HG03469 (cell line): ENCODE results near the gene ZFC3H1.

Experiments
- ATAC-seq: cut with Tn5 transposase; IDR thresholded peaks from one replicate; pipeline ENCODE4 v1.9.1; 2021; ENCODE audit warnings: mild to moderate bottlenecking, moderate library complexity, moderate number of reproducible peaks; ENCODE audit not compliant: unreplicated experiment

ZFC3H1 gene

DNA sequence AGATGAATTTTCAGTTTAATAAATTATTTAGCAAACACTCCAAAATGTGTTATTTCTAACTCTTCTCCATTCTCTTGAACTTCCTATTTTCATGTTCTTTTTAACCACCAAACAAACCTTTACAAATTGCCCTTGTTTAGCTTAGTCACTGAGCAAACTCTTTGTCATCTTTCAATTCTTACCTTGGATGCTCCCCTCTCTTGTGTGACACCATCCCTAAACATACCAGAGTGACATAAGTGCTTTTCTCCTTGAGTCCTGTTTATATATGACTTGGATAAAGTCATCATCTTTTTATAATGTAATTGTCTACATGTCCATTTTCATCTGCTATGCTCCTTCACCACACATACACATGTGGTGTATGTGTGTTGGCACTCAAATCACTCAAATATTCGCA, 18.8 kb upstream of the ZFC3H1 start:
- no peak for ATAC-seq

DNA sequence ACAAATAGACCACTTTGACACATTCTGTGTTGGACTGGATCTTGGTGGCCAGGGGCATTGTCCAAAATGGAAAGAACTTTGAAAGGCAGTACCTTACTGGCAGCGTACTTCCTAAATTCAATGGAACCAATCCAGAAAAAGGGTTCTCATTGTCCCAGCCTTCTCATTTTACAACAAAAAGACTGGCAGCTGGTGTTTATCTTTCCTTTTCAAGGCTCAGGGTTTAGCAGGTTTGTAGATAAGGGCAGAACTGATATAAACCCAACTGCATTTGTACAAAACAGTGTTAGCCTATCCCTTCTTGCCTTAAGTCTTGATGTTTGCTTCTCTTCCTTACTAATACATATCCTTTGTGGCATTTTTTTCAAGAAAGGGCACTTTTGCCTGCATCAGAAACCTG, 8.2 kb upstream of the ZFC3H1 start:
- ATAC-seq = no peak

DNA sequence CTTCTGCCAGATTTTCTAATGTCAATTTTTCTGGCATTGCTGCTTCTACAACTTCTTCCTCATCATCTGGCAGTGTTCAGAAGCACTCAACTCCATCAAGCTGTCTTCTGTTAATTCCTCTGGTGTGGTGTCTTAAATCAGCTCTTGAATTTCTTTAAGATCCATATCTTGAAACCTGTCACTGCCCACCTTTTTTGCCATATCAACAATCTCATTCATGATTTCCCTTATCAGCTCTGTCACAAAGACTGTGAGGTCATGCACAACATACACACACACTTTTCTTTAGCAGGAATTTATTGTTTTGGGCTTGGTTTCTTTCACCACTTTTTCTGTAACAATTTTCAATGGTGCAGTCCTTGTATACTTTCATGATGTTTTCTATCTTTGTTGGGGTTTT, 7.7 kb upstream of the ZFC3H1 start:
- ATAC-seq = no peak

DNA sequence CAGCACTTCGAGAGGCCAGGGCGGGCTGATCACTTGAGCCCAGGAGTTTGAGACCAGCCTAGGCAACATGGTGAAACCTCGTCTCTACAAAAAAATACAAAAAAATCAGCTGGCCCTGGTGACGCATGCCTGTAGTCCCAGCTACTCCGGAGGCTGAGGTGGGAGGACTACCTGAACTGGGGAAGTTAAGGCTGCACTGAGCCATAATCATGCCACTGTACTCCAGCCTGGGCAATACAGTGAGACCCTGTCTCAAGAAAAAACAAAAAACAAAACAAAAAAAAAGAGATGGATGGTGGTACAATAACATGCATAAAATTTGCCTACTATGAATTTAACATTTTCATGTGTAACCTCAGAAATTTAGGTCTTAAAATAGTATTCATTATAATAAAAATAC, 2.6 kb upstream of the ZFC3H1 start:
- no peak for ATAC-seq

DNA sequence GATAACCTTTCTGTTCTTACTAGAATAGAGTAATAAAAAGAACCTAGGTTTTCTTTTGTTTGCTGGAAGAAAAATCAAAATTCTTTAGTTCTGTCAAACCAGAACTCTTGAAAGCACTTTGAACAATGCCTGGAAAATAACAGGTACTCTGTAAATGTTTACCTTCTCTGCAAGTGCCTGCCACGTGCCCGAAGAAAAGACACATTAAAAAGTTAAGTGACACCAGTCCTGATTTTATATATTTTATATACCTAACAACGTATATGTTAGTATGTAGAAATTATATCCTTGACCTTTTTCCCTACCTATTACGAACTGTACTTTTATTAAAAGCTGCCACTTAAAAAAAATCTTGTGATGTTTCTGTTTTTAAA, 1.4 kb upstream of the ZFC3H1 start:
- ATAC-seq = no peak

DNA sequence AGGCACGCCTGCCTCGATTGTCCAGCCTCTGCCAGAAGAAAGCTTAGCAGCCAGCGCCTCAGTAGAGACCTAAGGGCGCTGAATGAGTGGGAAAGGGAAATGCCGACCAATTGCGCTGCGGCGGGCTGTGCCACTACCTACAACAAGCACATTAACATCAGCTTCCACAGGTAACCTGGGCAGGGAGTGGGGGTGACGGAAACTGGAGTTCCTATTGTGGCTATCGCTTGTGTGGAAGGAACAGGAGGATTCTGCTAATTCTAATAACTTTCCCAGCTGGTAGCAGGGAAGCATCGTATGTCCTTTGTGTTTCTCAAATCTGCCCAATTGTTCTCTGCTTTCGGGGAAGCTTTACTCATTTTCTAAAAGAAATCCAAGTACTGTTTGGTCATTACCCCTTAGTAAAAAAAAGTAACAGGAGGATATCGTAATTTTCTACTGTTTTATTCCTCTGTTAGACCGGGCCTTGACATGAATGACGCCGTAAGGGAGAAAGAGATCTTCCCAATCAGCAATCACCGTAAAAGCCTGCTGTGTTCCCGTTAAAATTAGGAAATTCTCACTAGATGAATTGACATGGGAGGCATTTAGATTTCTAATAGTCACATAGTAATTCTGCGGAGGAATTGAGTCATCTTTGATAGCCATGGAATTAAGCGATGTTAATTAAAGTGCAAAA, 902 bp upstream of the ZFC3H1 start:
- no peak for ATAC-seq

DNA sequence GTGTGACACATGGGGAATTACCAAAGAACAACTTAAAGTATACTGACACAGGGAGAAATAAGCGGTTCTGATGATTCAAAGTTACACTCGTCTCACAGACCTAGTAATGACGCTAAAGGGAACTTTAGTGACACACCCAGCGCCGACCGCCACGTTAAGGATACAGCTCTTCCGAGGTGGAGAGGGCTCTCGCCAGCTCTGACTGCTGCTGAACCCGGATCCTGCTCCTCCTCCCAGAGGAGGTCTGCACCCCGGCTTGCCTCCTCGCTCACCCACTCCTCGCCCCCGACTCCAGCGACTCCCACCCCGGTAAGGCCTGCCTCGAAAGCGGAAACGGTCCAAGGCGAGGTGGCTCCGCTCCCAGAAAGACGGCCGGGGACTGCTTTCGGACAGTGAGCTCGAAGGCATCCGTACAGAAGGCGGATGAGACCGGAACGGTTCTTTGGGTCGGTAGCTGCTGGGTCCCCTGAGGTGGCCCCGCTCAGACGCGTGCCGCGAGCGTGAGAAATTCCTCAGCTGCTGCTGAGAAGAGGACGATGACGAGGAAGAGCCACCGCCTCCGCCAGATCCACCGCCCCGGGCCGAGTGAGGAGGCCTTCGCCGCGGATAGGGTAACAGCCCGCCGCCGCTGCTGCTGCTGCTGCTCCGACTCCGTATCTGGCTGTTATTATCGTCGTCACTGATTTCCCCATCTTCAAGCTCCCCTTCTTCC, 643 bp downstream of the ZFC3H1 start:
- ATAC-seq = peak; percentile 16

DNA sequence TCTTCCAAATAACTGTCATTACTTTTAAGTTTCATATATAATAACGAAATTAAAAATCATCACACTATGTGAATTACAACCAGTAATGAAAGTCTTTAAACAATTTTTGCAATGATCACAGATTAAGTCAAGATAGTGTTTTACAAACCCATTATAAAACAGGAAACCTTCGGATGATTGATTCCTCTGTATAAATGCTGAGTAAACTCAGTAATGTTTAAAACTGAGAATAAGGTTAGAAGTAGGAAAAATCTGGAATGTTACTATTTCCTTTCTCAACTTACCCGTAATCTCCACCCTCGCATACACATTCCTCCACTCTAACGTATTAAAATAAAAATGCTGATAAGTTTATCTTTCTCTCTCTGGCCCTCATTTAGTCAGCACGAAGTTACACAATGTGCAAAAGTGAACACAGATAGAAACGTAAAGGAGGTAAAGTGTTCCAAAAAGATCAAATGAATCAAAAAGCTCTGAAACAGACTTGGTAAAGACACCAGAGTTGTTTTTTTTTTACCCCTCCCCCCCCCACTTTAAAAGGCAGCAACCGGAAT, 1.6 kb downstream of the ZFC3H1 start:
- ATAC-seq = no peak

DNA sequence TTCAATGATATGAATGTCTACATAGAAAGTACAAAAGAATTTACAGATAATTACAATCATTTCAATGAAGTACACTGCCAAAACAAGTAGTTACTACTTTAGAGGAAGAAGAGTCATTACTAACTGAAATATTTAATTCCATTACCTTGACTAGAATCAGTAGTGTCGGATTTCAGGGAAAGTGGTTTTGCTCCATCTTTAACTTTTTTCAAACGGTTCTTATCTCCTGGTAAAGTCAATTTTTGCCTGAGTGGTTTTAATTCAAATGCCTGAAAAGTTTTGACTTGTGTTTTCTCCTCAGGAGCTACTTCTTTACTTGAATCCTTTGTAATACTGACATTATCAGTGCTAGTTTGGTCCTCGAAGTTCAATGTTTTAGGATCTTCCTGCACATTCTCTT, 6.9 kb downstream of the ZFC3H1 start:
- ATAC-seq = no peak

DNA sequence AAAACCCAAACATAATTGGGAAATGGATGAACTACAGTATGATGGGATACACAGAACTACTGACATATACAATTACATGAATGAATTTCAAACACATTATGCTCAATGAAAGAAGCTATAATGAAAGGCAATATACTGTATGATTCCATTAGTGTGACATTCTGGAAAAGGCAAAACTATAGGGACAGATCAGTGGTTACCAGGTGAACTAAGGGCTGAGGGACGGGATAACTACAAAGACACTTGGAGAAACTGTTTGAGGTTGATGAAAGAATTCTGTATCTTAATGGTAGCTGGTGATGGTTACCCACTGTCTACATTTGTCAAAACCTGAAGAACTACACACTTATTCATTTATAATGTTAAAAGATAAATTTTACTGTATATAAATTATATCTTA, 7.7 kb downstream of the ZFC3H1 start:
- no peak for ATAC-seq

DNA sequence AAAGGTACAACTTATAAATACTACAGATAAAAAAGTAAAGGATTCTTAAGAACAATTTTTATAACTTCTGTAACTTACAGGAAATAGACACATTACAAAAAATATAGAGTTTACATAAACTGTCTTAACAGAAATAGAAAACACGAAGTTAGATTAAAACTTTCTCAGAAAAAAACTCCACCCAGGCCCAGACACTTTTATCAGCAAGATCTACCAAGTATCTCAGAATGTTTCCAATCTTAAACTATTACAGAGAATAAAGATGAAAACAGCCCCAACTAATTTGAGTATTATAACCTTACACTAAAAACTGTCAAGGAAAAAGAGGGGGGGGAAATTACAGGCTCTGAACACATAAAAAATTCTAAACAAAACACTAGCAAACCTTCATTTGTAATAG, 8.2 kb downstream of the ZFC3H1 start:
- ATAC-seq = no peak

DNA sequence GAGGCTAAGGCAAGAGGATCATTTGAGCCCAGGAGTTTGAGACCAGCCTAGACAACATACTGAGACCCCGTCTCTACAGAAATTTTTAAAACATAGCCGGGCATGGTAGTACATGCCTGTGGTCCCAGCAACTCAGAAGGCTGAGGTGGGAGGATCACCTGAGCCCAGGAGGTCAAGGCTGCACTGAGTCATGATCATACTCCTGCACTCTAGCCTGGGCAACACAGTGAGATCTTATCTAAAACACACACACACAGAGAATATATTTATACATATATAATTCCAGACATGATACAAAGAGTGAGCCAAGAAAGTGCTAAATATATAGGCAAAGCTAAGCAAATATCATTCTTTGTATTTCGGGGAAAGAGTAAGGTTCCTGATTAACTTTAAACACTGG, 9.4 kb downstream of the ZFC3H1 start:
- ATAC-seq = no peak

DNA sequence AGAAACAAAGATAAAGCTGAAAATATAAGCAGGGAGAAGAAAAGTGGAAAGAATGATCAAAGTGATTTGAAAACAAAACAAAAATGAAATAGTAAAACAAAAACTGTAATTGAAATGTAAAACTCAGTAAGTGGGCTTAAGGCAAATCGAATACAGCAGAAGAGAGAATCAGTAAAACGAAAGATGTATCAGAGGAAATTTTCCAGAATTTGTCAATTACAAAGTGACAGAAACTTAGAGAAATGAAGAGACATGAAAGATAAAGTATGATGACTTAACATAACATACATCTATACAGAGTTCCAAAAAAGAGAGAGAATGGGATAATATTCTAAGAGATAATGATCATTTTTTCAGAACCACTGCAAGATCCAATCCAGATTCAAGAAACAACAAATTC, 10.5 kb downstream of the ZFC3H1 start:
- ATAC-seq = no peak

DNA sequence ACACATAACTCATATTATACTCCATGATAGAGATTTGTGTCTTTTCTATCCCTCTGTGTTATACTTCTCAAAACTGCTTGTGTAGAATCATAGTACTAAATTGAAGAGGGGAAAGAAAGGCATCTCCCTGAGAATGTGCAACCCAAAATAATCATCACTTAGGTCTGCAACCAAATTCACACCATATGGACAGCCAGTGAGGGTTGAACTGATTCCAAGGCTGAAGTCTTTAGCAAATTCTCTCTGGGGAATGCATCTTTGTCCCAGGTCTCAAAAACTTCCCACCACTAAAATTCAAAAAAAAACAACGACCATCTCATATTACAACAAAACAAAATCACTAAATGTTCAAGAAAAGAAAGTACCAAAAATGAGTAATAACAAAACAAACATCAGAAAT, 11.0 kb downstream of the ZFC3H1 start:
- ATAC-seq = no peak

DNA sequence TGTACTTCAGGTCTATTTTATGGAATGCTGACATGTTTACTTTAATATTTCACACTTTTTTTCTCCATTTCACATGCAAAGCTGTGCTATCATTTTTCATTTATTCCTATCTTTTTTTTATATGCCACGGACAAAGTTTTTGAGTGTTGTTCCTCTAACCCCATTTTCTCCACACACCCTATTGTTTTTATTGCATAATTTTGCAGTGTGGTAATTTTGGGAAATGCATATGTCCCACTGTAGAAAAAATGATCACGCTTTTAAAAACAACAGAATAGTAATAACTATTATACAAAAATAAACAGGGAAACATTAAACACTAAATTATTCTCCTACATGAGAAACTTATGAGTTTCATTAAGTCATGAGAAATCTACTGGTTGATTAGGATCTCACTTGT, 14.2 kb downstream of the ZFC3H1 start:
- no peak for ATAC-seq

DNA sequence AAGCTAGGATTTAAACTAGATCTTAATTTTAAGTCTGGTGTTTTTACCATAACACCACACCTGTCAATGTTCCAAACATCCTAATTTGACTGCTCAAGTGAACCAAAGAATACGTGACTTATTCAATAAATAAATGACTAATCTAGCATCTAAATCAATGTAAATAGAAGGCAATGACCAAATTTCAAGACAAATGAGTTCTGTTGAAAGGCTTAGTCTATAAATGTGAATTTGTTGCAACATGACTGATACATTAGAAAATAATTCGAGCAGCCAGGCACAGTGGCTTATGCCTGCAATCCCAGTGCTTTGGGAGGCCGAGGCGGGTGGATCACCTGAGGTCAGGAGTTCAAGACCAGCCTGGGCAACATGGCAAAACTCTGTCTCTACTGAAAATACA, 15.1 kb downstream of the ZFC3H1 start:
- no peak for ATAC-seq

DNA sequence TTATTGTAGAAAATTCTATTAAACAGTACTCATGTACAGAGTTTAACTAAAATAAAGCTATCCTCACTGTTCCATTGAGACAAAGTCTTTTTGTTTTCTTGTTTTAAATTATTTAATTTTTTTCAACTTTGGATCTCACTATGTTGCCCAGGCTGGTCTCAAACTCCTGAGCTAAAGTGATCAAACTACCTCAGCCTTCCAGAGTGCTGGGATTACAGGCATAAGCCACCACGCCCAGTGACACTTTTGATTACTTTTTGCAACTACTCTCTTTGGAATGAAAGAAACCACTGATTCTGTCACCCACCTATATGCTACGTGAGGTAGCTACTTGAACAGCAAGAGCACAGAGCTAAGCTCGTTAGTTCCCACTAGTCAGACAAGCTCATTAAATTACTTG, 17.1 kb downstream of the ZFC3H1 start:
- no peak for ATAC-seq

DNA sequence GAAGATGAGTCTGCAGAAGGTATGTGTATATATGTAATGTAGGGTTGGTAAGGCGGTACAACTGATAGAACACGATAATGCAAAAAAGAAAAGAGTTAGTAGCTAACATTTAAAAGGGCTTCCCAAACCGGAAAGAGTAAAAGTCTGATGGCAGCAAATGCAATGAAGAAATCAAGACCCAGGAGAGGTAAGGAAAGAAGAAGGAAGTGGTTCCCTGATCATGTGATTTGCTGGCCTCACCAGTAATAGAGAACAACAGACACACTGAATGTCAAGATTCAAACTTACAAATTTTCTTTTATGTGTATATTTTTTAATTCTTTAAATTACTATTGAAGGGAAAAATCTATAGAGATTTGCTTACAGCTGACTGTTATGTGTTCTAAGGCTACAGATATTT, 18.4 kb downstream of the ZFC3H1 start:
- ATAC-seq = no peak

DNA sequence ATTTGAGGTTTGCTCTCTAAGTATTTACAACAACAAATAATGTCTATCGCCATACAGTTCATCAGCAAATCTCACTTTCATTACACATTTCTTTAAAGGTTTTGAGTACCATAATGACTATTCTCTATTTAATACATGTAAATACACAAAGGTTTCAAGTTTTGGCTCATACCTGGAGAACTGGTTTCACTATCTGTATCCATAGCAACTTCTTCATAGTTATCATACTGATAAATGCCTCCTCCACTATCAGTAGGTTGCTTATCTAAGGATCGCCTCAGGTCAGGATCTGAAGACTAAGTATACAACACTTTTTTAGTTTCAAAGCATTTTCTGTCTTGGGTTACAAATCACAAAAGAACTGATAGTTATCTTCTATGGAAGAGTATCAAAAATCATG, 21.4 kb downstream of the ZFC3H1 start:
- ATAC-seq = no peak

DNA sequence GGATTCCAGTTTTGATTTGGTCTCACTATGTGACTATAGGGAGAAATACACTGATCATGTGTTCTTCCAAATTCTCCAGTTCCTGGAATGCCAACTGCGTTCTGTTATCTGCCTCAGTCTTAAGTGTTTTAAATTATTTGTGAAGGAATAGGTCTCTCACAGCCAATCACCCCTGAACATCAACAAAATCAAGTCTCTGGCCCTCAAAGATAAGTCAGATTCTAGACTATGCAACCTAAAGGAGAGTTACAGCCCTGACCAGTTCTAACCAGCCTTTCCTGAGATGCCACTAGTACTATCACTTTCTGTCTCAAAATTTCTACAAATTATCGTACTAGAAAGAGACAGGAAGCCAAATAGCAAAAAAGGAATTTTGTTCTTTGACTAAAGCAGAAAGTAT, 22.3 kb downstream of the ZFC3H1 start:
- no peak for ATAC-seq

DNA sequence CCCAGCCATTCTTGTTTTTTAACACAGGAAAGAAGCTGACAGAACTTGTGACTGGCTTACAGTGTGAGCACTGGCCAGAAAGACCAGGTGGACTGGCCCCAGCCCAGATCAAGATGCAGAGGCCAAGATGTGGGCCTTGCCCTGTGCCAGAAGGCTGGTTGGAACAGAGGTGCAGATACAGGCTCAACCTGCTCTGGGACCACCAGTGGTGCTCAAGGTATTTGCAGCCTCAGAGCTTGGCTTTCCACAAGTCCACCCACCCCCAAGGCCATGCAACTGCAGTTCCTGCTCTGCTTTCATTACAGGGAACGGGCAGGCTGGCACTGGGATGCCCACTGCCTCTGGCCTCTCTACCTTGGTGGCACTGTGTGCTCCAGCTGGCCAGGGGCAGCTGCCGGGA, 23.3 kb downstream of the ZFC3H1 start:
- ATAC-seq = no peak

DNA sequence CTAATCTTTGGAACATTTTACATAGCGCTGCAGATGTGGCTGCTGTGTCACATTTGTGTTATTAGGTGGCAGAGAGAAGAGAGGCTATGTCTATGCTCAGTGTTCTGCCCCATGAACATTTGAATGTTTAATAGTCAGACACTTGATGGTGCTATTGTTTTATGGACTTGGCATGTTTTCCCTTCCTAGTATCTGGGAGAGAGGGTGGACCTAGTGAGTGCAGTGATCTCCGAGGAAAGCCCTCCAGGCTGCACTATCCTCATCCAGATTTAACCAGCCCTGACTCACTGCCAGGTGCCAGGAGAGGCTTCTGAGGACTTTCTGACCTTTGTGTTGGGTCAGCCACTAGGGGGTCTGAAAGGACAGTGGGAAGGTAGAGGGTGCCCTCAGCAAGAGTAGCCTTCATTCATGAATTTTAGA, 24.3 kb downstream of the ZFC3H1 start:
- ATAC-seq = no peak

DNA sequence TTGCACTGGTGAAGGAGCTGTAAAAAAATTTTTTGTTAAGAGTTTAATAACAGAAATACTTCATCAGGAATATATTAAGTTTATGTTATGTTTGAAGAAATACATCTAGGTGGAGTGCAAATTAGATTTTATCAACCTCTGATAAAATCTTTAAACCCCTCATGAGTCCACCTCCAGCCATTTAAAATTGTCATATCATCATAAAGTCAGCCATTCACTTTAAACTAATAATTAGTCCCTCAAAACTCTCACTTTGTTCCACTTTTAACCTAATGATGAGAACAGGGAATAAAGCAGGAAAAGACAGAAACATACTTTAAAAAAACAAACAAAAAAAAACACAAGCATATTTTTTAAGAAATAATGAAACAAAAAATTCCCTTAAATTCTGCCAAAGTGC, 25.1 kb downstream of the ZFC3H1 start:
- no peak for ATAC-seq
